Bronchial epithelial cell (primary cell): ENCODE data around the gene KISS1R. TPM values are rescaled to one million over a fixed set of nuclear protein-coding genes. Genes with fewer than 3 reads are reported as not detected.
A peak's percentile ranks its signal among the peaks of the same experiment; 100 is the strongest.

Experiments used
- DNase-seq: peaks from one replicate; pipeline ENCODE4 v3.0.0-alpha.2; 2010; ENCODE audit warnings: low read depth
- FAIRE-seq: peaks from 2 replicates; lab custom pipeline; 2011; peaks lifted over from hg19 to GRCh38; lab: Jason Lieb, UNC
- H3K27me3 ChIP-seq: 2 replicates; pipeline ENCODE4 v1.5.1; 2011; ENCODE audit warnings: low read length; ENCODE audit not compliant: control insufficient read depth, insufficient read depth
- H3K36me3 ChIP-seq: 2 replicates; pipeline ENCODE4 v1.5.1; 2011; ENCODE audit warnings: low read length; ENCODE audit not compliant: control insufficient read depth, insufficient read depth
- H3K4me3 ChIP-seq: 2 replicates; pipeline ENCODE4 v1.5.1; 2011; ENCODE audit warnings: mild to moderate bottlenecking, low read depth, low read length, control low read depth
- CTCF ChIP-seq: IDR thresholded peaks from 2 replicates; pipeline ENCODE4 v1.5.1; 2011; ENCODE audit warnings: mild to moderate bottlenecking, moderate library complexity, low read length, control low read depth, inconsistent platforms; ENCODE audit not compliant: insufficient read depth, severe bottlenecking
- total RNA-seq: library from RNA; depleted of rRNA; stranded (reverse); fragments of >200 nt; gene quantifications from 2 replicates; pipeline ENCODE4 v1.2.1, GENCODE V29; 2014

KISS1R gene
- total RNA-seq, 1 donor from 2014 or later: not detected

DNA sequence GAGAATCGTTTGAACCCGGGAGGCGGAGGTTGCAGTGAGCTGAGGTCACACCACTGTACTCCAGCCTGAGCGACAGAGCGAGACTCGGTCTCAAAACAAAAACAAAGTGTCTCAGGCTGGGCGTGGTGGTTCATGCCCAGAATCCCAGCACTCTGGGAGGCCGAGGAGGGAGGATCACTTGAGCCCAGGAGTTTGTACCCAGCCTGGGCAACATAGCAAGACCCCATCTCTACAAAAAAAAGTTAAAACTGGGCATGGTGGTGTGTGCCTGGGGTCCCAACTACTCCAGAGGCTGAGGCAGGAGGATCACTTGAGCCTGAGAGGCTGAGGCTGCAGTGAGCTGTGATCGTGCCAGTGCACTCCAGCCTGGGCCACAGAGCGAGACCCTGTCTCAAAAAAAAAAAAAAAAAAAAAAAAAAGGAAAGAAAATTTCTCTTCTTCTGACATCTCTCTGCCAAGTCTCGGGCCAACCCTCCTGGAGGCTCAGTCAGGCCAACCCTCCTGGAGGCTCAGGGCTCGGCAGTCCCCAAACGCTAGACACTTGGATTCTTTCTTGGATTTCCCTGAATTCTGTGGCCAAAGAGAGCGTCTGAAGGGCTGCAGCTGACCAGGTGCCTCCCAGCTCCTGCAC is 35.0 kb downstream of the KISS1R start:
- no peak for FAIRE-seq
- no peak for DNase-seq
- TF ChIP-seq CTCF: no peak

GRCh38 chr19:952680-953444 is 35.7 kb downstream of the KISS1R start:
- Histone ChIP-seq H3K36me3 (no peaks in the 10 kb centered on the region), H3K4me3 (peak overlapping the region; percentile 17), H3K27me3 (no peaks in the 10 kb centered on the region)
- DNase-seq (peak; percentile 46), FAIRE-seq (no peak)
- no peak for TF ChIP-seq CTCF

More for the DNA sequence above, 35.0 kb downstream of the KISS1R start:
- no peaks in the 10 kb centered on the region for H3K27me3 ChIP-seq
- H3K36me3 ChIP-seq: no peaks in the 10 kb centered on the region
- H3K4me3 ChIP-seq: no peak overlapping the region

- H3K27me3 ChIP-seq: no peaks in the 10 kb centered on the region
- DNase-seq: no peak
- H3K4me3 ChIP-seq: no peak overlapping the region
- no peaks in the 10 kb centered on the region for H3K36me3 ChIP-seq
- no peak for FAIRE-seq
- TF ChIP-seq CTCF: no peak
Observed at GRCh38 chr19:953445-954271, 36.5 kb downstream of the KISS1R start.

- H3K27me3 ChIP-seq: no peaks in the 10 kb centered on the region
- TF ChIP-seq CTCF: no peak
- H3K4me3 ChIP-seq: no peak overlapping the region
- FAIRE-seq: no peak
- H3K36me3 ChIP-seq: no peaks in the 10 kb centered on the region
- DNase-seq: no peak
Observed at GRCh38 chr19:954272-954671, 37.1 kb downstream of the KISS1R start.

DNA sequence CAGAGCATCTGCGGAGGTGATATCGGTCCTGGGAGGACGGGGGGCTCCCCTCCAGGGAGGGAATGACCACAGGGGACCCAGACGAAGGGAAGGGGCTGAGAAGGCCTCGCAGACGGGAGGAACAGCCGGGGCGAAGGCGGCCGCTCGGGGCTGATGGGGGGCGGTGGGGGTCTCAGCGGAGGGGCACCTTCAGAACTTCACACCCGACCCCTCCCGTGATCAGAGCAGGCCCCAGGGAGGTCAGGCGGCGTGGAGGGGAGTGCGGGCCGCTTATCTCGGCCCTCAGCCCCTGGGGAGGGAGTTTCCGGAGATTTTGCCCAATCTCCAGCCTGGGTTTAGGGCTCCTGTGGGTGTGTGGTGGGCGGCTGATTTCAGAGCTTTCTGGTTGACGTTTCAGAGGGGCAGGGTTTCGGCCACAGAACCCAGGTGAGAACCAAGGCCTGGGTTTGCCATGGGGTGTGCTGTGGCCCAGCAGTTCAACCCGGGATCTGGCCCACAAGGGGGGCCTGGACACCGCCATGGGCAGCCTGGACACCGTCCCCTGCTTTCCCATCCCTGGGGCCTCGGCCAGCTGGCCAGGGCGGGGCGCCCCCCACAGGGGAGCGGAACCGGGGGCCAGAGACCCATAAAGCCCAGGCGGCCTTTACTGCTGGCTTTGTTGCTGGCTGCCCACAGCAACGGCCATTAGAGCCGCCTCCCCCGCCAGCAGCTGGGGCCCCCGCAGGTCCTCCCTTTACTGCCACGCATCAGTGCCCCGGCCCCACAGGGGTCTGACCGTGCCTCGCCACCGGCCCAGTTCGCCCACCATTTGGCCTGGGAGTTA is 37.8 kb downstream of the KISS1R start:
- H3K27me3 ChIP-seq: no peaks in the 10 kb centered on the region
- no peak overlapping the region for H3K4me3 ChIP-seq
- TF ChIP-seq CTCF: no peak
- no peaks in the 10 kb centered on the region for H3K36me3 ChIP-seq
- DNase-seq: no peak
- no peak for FAIRE-seq
